Chondrocyte (in vitro differentiated cells): ENCODE measurements around the gene ATP10A. TPM values are rescaled to one million over a fixed set of nuclear protein-coding genes. Genes with fewer than 3 reads are reported as not detected.

ENCODE experiments used
- DNase-seq: peaks from one replicate; pipeline ENCODE4 v3.0.0; 2021; ENCODE audit warnings: mixed read lengths, low spot score
- H3K27ac Mint-ChIP-seq: one replicate; pipeline ENCODE4 v1.8.0; 2021; ENCODE audit warnings: mild to moderate bottlenecking, moderate library complexity, mixed read lengths; ENCODE audit not compliant: unreplicated experiment
- H3K27me3 Mint-ChIP-seq: 2 replicates; pipeline ENCODE4 v1.8.0; 2021; ENCODE audit warnings: low read depth, mixed read lengths
- H3K36me3 Mint-ChIP-seq: 2 replicates; pipeline ENCODE4 v1.8.0; 2021; ENCODE audit warnings: low read depth, mixed read lengths
- H3K4me1 Mint-ChIP-seq: 2 replicates; pipeline ENCODE4 v1.8.0; 2021; ENCODE audit warnings: low read depth, mild to moderate bottlenecking, mixed read lengths
- H3K4me3 Mint-ChIP-seq: one replicate; pipeline ENCODE4 v1.8.0; 2021; ENCODE audit warnings: mild to moderate bottlenecking, moderate library complexity, mixed read lengths; ENCODE audit not compliant: unreplicated experiment
- H3K9me3 Mint-ChIP-seq: 2 replicates; pipeline ENCODE4 v1.8.0; 2021; ENCODE audit warnings: low read depth, mixed read lengths
- total RNA-seq: library from RNA; stranded (reverse); gene quantifications from 3 replicates; pipeline ENCODE4 v1.2.1, GENCODE V29; 2021
- TF ChIP-seq, protein P1 (sequence below): fragments of 200-600 bp; sonication (generic); IDR thresholded peaks from 2 replicates; pipeline ENCODE4 v1.5.0; 2021; ENCODE audit warnings: antibody characterized with exemption, mild to moderate bottlenecking, moderate library complexity

The ATP10A gene
- total RNA-seq, 1 donor from 2014 or later, result 163 TPM

DNA sequence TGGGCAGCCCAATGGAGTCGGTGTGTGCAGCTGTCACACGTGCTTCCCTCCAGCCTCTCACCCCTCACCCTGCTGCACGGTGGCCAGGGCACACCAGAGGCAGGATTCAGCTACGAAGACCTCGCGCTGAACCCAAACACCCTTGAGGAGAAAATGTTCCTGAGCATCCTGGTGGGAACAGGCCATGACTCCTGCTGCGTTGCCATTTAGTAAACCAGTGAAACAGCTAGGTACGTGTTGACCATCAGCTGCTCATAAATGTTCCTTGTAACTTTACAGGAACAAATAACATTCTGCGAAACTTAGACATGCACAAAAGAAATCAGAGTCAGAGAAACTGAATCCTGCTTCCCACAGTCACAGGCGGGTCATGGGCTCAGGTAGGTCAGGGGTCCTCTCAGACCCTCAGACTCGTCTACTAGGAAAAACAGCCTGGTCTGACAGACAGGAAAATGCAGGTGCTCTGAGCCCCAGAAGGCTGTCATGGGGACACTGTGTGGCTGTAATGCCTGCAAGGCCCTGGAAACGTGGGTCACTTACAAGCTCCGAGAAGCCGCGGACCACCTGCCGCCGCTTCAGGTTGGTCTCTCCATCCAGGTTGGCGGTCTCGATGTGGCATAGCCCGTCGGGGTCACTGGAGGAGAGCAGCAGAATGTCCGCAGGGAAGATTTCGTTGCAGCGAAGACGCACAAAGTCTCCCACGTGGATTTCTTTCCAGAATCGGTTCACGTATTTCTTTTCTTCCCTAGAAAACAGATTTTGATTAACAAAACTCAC, 82.5 kb downstream of the ATP10A start:
- TF ChIP-seq, protein P1, sequence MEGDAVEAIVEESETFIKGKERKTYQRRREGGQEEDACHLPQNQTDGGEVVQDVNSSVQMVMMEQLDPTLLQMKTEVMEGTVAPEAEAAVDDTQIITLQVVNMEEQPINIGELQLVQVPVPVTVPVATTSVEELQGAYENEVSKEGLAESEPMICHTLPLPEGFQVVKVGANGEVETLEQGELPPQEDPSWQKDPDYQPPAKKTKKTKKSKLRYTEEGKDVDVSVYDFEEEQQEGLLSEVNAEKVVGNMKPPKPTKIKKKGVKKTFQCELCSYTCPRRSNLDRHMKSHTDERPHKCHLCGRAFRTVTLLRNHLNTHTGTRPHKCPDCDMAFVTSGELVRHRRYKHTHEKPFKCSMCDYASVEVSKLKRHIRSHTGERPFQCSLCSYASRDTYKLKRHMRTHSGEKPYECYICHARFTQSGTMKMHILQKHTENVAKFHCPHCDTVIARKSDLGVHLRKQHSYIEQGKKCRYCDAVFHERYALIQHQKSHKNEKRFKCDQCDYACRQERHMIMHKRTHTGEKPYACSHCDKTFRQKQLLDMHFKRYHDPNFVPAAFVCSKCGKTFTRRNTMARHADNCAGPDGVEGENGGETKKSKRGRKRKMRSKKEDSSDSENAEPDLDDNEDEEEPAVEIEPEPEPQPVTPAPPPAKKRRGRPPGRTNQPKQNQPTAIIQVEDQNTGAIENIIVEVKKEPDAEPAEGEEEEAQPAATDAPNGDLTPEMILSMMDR, result no peak
- peaks cover 28% of the 10 kb centered on the region for H3K36me3 Mint-ChIP-seq
- DNase-seq, result no peak
- peaks cover 74% of the 10 kb centered on the region for H3K4me1 Mint-ChIP-seq
- peak overlapping the region; percentile 36 for H3K27ac Mint-ChIP-seq
- H3K9me3 Mint-ChIP-seq, result no peaks in the 10 kb centered on the region
- H3K4me3 Mint-ChIP-seq, result no peak overlapping the region
- no peaks in the 10 kb centered on the region for H3K27me3 Mint-ChIP-seq

DNA sequence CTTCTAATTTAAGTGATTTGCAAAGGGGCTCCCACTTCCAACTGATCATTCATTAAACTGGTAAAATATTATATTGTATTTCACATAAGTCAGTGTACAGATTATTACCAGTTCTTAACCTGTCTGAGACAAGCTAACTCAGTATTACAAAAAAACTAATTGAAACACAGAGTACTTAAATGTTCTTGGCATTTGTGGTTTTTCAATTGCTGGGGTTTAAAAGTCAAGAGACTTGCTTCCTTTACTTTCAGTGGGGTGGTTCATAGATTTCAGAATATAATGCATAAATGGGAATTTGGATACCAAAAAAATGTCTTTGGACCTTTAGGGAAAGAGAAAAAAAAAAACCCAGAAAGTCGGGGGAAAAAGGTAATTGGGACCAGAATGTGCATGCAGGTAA, 85.0 kb downstream of the ATP10A start:
- TF ChIP-seq, protein P1, result no peak
- H3K9me3 Mint-ChIP-seq, result no peaks in the 10 kb centered on the region
- H3K27me3 Mint-ChIP-seq, result no peaks in the 10 kb centered on the region
- H3K36me3 Mint-ChIP-seq, result peaks cover 28% of the 10 kb centered on the region
- peak overlapping the region; percentile 87 for H3K27ac Mint-ChIP-seq
- H3K4me3 Mint-ChIP-seq, result no peak overlapping the region
- DNase-seq, result no peak
- H3K4me1 Mint-ChIP-seq, result peaks cover 74% of the 10 kb centered on the region

DNA sequence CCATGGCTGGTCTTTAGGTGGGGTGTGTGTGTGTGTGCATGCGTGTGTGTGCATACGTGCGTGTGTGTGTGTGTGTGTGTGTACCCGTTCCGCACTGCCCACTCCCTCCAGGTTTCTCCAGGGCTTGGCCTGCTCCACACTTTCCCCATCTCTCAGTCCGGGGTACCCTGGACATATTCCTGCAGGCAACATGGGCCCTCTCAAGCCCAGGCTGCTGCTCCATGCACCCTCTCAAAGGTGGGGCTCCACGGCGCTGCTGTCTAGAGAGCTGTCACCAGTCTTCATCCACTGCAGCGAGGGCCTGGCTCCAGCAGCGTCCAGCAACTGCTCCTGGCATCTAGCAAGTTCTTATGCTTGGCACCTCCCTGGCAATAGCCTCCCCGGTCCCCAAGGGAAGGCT, 86.1 kb downstream of the ATP10A start:
- peak; percentile 69 for DNase-seq
- Mint-ChIP-seq H3K4me1 (peaks cover 80% of the 10 kb centered on the region), H3K27ac (peak overlapping the region; percentile 93), H3K4me3 (no peak overlapping the region), H3K27me3 (no peaks in the 10 kb centered on the region), H3K9me3 (no peaks in the 10 kb centered on the region), H3K36me3 (peaks cover 31% of the 10 kb centered on the region)
- TF ChIP-seq, protein P1, result no peak

DNA sequence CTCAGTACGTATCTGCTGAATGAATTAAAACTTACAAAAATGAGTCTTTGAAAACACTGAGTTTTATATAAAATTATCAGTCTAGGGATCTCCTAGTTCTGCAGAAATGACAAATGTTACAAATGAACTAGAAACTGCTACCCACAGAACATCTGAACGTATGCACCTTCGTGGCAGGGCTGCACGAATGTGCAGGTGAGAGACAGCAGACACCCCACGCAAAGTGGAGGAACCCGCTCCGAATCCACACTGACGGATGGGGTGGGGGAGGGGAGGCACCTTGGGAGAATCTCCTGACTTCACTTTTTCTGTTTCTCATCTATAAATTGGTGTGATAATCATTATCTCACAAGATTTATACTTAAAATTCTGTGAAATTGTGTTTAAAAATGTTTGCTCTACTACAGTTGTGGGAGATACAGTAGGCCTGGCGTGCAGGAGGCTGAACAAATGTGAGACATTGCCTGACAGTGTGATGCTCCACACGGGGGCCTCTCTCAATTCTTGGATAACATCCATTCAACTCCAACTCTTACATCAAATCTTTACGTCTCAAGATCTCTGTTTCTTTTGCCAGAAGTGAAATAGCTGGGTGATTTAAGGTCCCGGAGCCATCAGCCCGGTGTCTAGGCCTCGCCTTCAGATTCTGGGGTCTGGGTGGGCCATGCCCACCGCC, 86.9 kb downstream of the ATP10A start:
- TF ChIP-seq, protein P1, result no peak
- DNase-seq, result peak; percentile 61
- Mint-ChIP-seq H3K4me3 (no peak overlapping the region), H3K36me3 (peaks cover 32% of the 10 kb centered on the region), H3K4me1 (peaks cover 82% of the 10 kb centered on the region), H3K27ac (peak overlapping the region; percentile 93), H3K27me3 (no peaks in the 10 kb centered on the region), H3K9me3 (no peaks in the 10 kb centered on the region)

DNA sequence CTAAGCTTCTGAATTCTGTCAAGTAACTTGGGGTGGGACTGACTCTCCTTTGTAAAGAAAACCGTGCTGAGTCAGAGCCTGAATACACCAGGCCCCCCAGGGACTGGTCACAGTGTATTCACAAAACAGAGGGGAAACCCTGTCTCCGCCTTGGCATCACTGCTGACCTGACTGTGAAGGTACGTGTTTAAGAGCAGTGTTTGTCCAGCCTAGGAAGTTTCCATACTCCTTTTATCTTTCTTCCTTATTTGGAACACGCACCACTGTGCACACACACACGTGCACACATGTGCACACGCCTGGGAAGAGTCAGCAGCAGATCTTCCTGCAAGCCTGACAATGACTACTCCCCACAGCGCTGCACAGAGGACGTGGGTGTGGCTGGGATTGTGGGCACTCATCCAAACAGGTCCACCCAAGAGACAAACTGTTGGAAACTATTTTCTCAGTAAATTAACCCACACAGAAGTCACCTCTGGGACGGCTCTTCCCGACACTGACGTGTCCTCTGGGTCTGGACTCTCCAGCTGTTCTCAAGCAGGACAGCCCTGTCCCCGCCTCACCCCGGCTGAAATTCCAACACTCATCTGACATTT, 87.7 kb downstream of the ATP10A start:
- TF ChIP-seq, protein P1, result no peak
- Mint-ChIP-seq H3K9me3 (no peaks in the 10 kb centered on the region), H3K4me3 (peak overlapping the region; percentile 20), H3K4me1 (peaks cover 90% of the 10 kb centered on the region), H3K27ac (peak overlapping the region; percentile 93), H3K27me3 (no peaks in the 10 kb centered on the region), H3K36me3 (peaks cover 29% of the 10 kb centered on the region)
- DNase-seq, result no peak
